ENCODE results near the gene MYH7.
A peak's percentile ranks its signal among the peaks of the same experiment; 100 is the strongest.
"Not testable (repeated sequence)": the region's sequence is repeated elsewhere in the genome, so short reads cannot be mapped to it uniquely, and the experiment has no call there.

Gene MYH7

DNA sequence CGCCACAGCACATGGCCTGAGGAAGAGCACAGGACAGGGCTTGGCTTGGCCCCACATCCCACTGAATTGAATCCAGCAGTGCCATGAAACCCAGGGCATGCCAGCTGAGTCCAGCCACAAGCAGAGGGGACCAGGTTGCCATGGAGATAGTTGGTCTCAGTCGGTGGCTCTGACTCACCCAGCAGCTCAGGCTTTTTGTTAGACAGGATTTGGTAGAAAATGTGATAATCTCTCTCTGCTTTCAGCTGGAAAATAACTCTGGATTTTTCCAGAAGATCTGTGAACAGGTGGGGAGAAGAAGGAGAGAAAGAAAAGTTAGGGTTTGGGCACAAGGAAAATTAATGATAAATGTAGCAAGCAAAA lies 4.8 kb downstream of the MYH7 start:
- no peak for TF ChIP-seq CTCF (conservative IDR thresholded peaks at IDR 0.05; ENCODE audit: low read depth, low read length)
- H3K4me3 ChIP-seq (ENCODE audit: low read length) = no peak overlapping the region
- DNase-seq (ENCODE audit: low read depth) = peak; percentile 48

DNA sequence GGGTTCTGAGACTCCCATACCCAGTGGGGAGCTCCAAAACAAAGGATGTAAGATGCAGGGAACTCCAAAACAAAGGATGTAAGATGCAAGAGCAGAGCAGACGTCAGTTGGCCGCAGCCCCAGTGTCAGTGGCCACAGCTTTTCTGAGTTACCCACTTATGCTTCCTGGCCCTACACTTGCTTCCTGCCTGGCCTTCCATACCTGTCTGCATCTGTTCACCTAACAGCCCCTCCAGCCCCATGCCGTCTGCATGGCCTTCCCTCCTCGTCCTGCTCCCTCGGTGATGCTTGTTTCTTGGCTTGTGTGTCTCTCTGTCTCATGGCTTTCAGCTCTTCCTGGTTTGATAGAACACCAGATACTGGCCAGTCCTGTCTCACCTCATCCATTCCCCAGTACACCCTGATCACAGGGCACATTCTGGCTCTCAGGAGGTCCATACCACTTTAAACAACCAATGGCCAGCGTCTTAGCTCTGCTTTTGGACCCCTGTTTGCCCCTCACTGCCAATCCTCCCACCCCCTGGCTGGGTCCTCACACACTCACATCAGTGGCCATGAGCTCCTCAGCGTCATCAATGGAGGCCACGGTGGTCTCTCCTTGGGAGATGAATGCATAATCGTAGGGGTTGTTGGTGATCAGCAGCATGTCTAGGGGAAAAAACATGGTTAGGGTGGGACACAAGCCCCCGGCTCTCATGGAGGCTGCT lies 5.3 kb downstream of the MYH7 start:
- H3K4me3 ChIP-seq (ENCODE audit: low read length) = no peak overlapping the region
- DNase-seq (ENCODE audit: low read depth) = no peak
- TF ChIP-seq CTCF (conservative IDR thresholded peaks at IDR 0.05; ENCODE audit: low read depth, low read length) = no peak

DNA sequence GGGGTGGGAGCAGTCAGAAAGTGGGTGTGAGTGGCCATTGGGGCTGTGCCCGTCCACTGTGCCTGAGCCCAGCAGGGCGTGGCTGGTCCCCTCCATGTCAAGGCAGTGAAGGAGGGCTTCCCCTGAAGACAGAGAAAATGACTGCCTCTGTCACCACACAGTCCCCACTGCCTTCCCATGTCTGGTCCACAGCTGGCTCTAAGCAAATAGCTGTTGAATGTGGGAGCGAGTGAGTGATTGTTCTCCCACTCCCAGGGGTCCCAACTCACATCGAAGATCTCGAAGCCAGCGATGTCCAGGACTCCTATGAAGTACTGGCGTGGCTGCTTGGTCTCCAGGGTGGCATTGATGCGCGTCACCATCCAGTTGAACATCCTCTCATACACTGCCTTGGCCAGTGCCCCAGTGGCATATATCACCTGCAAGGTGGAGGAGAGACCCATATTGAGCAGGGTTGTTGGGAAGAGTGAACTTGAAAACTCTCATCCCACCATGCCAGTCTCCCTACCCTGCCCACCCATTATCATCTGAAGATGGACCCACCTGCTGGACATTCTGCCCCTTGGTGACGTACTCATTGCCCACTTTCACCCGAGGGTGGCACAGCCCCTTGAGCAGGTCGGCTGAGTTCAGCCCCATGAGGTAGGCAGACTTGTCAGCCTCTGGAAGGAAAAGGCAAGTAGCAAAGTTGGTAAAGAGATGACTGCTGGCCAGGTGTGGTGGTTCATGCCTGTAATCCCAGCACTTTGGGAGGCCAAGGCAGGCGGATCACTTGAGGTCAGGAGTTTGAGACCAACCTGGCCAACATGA lies 6.6 kb downstream of the MYH7 start:
- TF ChIP-seq CTCF (conservative IDR thresholded peaks at IDR 0.05; ENCODE audit: low read depth, low read length) = no peak
- DNase-seq (ENCODE audit: low read depth) = no peak
- H3K4me3 ChIP-seq (ENCODE audit: low read length) = no peak overlapping the region

- not testable (repeated sequence) for H3K4me3 ChIP-seq (ENCODE audit: low read length); DNase-seq (ENCODE audit: low read depth)
Measured at GRCh38 chr14:23425798-23426197, 9.7 kb downstream of the MYH7 start.

- no peak overlapping the region for H3K4me3 ChIP-seq (ENCODE audit: low read length)
- TF ChIP-seq CTCF (conservative IDR thresholded peaks at IDR 0.05; ENCODE audit: low read depth, low read length) = no peak
- DNase-seq (ENCODE audit: low read depth) = no peak
Measured at GRCh38 chr14:23425169-23425568, 10.3 kb downstream of the MYH7 start.

DNA sequence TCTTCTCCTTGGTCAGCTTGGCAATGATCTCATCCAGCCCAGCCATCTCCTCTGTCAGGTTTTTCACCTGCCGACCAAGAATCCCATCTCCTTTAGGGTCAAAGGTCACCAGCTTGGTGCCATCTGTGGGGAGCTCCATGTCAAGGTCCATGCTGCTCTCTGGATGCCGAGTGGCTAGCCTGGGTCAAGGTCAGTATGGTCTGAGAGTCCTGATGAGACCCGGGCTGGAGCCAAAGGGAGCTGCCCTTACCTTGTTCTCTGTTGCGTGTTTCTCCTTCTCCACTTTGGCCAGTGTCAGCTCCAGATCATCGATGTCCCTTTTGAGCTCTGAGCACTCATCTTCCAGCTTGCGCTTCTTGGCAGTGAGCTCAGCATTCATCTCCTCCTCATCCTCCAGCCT lies 11.8 kb downstream of the MYH7 start:
- no peak overlapping the region for H3K4me3 ChIP-seq (ENCODE audit: low read length)
- no peak for TF ChIP-seq CTCF (conservative IDR thresholded peaks at IDR 0.05; ENCODE audit: low read depth, low read length)
- DNase-seq (ENCODE audit: low read depth) = no peak

GRCh38 chr14:23421594-23421993 lies 13.9 kb downstream of the MYH7 start:
- no peak for DNase-seq (ENCODE audit: low read depth)
- no peak overlapping the region for H3K4me3 ChIP-seq (ENCODE audit: low read length)
- TF ChIP-seq CTCF (conservative IDR thresholded peaks at IDR 0.05; ENCODE audit: low read depth, low read length) = no peak

- not testable (repeated sequence) for H3K4me3 ChIP-seq (ENCODE audit: low read length); DNase-seq (ENCODE audit: low read depth)
Measured at GRCh38 chr14:23419646-23420045, 15.8 kb downstream of the MYH7 start.

Measured in retinal pigment epithelial cell (primary cell).